Stimulated activated CD4-positive, alpha-beta T cell treated with anti-CD3 and anti-CD28 coated beads, Interleukin-4, amount 100 ng/mL, for 4 hours (primary cell): ENCODE measurements around the gene CCL4.

Experiments
- DNase-seq, 2 experiments: peaks; one replicate each; pipeline ENCODE4 v3.0.0-alpha.2; 2020

CCL4 gene

DNA sequence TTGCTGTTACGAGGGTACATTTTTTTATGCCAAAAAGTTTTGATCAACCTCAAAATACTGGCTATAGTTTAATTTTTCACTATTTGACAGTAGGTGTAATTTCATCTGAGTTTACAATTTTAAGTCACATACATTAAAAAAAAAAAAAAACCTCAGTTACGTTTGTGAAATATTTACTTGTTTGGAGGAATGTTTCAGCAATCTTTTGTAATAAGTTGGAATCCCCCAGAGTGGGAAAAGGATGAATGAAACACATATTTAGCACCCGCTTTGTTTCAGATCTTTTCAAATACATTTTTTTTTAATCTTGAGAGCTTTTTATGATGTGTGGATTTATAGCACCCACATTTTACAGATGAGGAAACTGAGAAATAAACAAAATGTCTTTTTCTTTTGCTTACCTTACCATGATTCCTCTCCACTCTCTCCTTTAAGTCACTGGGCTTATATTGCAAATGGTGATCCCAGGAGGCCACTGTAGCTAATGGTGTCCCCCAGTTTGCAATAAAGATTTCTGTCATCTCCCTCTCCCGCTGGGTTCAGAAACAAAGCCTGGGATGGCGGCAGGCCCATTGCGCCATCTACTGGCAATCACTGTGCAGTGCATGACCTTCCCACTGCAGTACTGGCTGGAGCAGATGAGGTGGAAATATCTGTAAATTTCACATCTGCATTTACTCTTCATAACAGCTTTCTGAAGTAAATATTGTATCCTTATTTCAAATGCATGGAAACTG lies 45.1 kb downstream of the CCL4 start:
- peak; percentile 42 to 46 for DNase-seq

DNA sequence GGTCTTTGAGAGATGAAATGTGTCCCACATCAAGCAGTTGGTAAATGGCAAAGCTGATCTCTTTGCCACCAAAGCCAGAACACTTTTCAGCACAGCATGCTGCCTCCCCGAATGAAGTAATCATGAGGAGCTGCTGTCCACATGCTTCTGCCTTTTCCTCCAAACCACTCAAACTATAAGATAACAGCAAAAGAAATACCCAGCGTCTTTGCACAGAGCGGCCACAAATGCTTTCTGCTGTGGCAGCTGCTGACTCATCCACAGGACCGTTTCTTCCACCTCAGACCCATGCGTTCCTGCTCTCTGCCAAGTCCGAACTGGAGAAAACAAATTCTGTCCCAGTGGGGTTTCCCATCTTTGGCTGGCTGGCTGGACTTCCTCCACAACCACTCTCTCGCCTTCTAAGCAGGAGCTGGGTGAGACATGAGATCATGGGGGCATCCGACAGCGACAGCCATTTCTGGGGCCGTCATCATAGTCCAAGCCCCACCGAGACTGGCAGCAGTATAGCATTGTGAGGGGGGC lies 45.7 kb downstream of the CCL4 start:
- DNase-seq = no peak

DNA sequence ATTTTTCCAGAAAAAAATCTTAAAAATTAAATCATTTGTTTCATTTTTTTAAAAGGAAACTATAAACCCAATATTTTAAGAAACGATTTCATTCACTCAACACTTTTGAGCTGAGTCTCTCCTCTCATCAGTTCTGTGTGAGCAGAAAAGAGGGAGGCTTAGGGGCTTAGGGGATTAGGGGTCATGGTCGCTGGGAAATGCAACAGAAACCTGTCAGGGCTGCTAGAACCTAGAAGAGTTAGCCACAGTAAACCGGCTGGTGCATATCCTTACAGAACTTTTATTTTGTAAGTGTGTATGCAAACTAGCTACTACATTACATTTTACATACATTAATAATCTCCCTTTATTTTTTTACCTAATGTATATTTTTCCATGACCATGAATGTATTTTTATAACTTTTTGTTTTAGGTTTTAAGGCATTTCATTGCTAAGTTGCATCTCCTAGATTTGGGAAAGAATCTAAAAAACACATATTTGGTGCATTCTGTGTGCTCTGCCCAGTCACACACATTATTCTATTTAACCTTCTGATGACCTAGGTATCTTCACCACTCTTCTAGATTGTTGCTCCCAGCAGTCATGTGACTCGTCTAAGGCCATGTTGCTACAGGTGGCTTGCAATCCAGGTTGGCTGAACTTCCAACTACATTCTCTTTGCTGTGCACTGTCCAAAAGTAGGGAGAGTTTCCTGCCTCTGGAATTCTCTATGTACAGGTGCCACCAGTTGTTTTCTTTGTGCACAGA lies 48.4 kb downstream of the CCL4 start:
- DNase-seq = no peak

GRCh38 chr17:36152639-36153120 lies 49.1 kb downstream of the CCL4 start:
- DNase-seq = no peak

- no peak for DNase-seq
Measured at GRCh38 chr17:36153895-36154610, 50.4 kb downstream of the CCL4 start.
